Measurements from ENCODE around the gene ANKMY1. TPM values are rescaled to one million over a fixed set of nuclear protein-coding genes. Genes with fewer than 3 reads are reported as not detected.
A peak's percentile ranks its signal among the peaks of the same experiment; 100 is the strongest.

Gene ANKMY1
- total and polyA plus RNA-seq, 2 of the 13 experiments (the other 11 are each of a cell fraction or from before 2014, with no cell fraction given), result 11.7 to 18.8 TPM

- TF ChIP-seq ZNF430 (CRISPR knock-in tag; IDR thresholded peaks at IDR 0.05) (no peak), HIC2 (CRISPR knock-in tag; IDR thresholded peaks at IDR 0.05; ENCODE audit: low read depth) (no peak), KDM4B (CRISPR knock-in tag; IDR thresholded peaks at IDR 0.05) (no peak), ZBTB20 (CRISPR knock-in tag; IDR thresholded peaks at IDR 0.05; ENCODE audit: borderline replicate concordance, low read depth) (no peak), ZBTB3 (CRISPR knock-in tag; IDR thresholded peaks at IDR 0.05; ENCODE audit: borderline replicate concordance, low read depth) (no peak), ZNF891 (CRISPR knock-in tag; IDR thresholded peaks at IDR 0.05) (no peak), MBD4 (IDR thresholded peaks at IDR 0.05; ENCODE audit: borderline replicate concordance, low read length) (no peak), HMG20A (CRISPR knock-in tag; IDR thresholded peaks at IDR 0.05; ENCODE audit: borderline replicate concordance) (no peak), ZNF879 (CRISPR knock-in tag; IDR thresholded peaks at IDR 0.05) (no peak), MYPOP (CRISPR knock-in tag; IDR thresholded peaks at IDR 0.05) (no peak), MATR3 (CRISPR knock-in tag; IDR thresholded peaks at IDR 0.05) (no peak), TSC22D2 (CRISPR knock-in tag; IDR thresholded peaks at IDR 0.05; ENCODE audit: borderline replicate concordance) (no peak), ETV5 (CRISPR knock-in tag; IDR thresholded peaks at IDR 0.05; ENCODE audit: borderline replicate concordance) (0 out of 2 replicates have a peak, but pooled peaks have one; percentile 7), SKIL (CRISPR knock-in tag; IDR thresholded peaks at IDR 0.05; ENCODE audit: borderline replicate concordance) (no peak), PATZ1 (CRISPR knock-in tag; IDR thresholded peaks at IDR 0.05) (peak; percentile 77), RFX3 (CRISPR knock-in tag; IDR thresholded peaks at IDR 0.05) (no peak), RNF2 (conservative IDR thresholded peaks at IDR 0.05; ENCODE audit: low read depth) (no peak), THYN1 (CRISPR knock-in tag; IDR thresholded peaks at IDR 0.05; ENCODE audit: borderline replicate concordance, low read depth) (no peak), EHMT2 (IDR thresholded peaks at IDR 0.05; ENCODE audit: borderline replicate concordance, low read depth, low read length) (no peak), ZNF281 (CRISPR knock-in tag; IDR thresholded peaks at IDR 0.05; ENCODE audit: borderline replicate concordance) (peak; percentile 30; the same call in 1 of the 2 replicates)
Measured at GRCh38 chr2:240434728-240435456, 122.9 kb downstream of the ANKMY1 start (continued).

All from HepG2 (cell line).